DND-41 (cell line): Measurements from ENCODE around the gene CHMP5.

Experiments
- ATAC-seq: fragments of 200-7000 bp; cut with Tn5 transposase; 3 replicates; pipeline ENCODE4 v1.9.1; 2021; ENCODE audit warnings: low read depth; ENCODE audit not compliant: insufficient read depth
- DNase-seq: peaks from one replicate; pipeline ENCODE4 v3.0.0-alpha.2; 2020
- H2AFZ ChIP-seq: 2 replicates; pipeline ENCODE4 v1.6.0; 2012; ENCODE audit warnings: low read depth, low read length
- H3K27ac ChIP-seq: 2 replicates; pipeline ENCODE4 v1.5.1; 2012; ENCODE audit warnings: low read length, inconsistent platforms
- H3K27me3 ChIP-seq: fragments of 200-600 bp; sonication (generic); 2 replicates; pipeline ENCODE4 v1.6.0; 2012; ENCODE audit warnings: low read length, mild to moderate bottlenecking, inconsistent platforms; ENCODE audit not compliant: insufficient read depth, poor library complexity
- H3K36me3 ChIP-seq: 2 replicates; pipeline ENCODE4 v1.5.1; 2012; ENCODE audit warnings: low read length, inconsistent platforms; ENCODE audit not compliant: insufficient read depth
- H3K4me1 ChIP-seq: 2 replicates; pipeline ENCODE4 v1.5.1; 2012; ENCODE audit warnings: mild to moderate bottlenecking, low read length; ENCODE audit not compliant: insufficient read depth
- H3K4me2 ChIP-seq: 2 replicates; pipeline ENCODE4 v1.6.0; 2012; ENCODE audit warnings: mild to moderate bottlenecking, moderate library complexity, low read length, inconsistent platforms; ENCODE audit not compliant: insufficient read depth
- H3K4me3 ChIP-seq, 2 experiments: fragments of 200-600 bp in 1 of 2; shearing (Covaris generic) in 1 of 2; 2 replicates each; pipeline ENCODE4 v1.5.1; 2012 to 2016; ENCODE audit warnings: inconsistent platforms in 2 of 2, low read length in 2 of 2, mild to moderate bottlenecking in 2 of 2, low read depth in 1 of 2, moderate library complexity in 1 of 2
- H3K79me2 ChIP-seq: 2 replicates; pipeline ENCODE4 v1.6.0; 2012; ENCODE audit warnings: low read length, inconsistent platforms; ENCODE audit not compliant: insufficient read depth
- H3K9ac ChIP-seq: 2 replicates; pipeline ENCODE4 v1.6.0; 2012; ENCODE audit warnings: low read depth, mild to moderate bottlenecking, inconsistent platforms, low read length, moderate library complexity
- H3K9me3 ChIP-seq: 2 replicates; pipeline ENCODE4 v1.5.1; 2012; ENCODE audit warnings: low read length, moderate library complexity, mild to moderate bottlenecking, inconsistent platforms; ENCODE audit not compliant: insufficient read depth, severe bottlenecking
- H4K20me1 ChIP-seq: 2 replicates; pipeline ENCODE4 v1.6.0; 2012; ENCODE audit warnings: low read length; ENCODE audit not compliant: insufficient read depth
- CTCF ChIP-seq: IDR thresholded peaks from 2 replicates; pipeline ENCODE4 v1.5.1; 2012; ENCODE audit warnings: borderline replicate concordance, low read length, moderate library complexity, mild to moderate bottlenecking; ENCODE audit not compliant: poor library complexity, severe bottlenecking; ENCODE audit errors: extremely low read depth
- EZH2 ChIP-seq: IDR thresholded peaks from 3 replicates; pipeline ENCODE4 v1.6.1; 2012; ENCODE audit warnings: borderline replicate concordance, low read depth, mild to moderate bottlenecking, moderate library complexity, low read length, inconsistent platforms; ENCODE audit not compliant: severe bottlenecking

CHMP5 gene

GRCh38 chr9:33222031-33222430, 42.8 kb upstream of the CHMP5 start:
- TF ChIP-seq CTCF (no peak), EZH2 (no peak)
- ATAC-seq = peak; percentile 34; the same call in 1 of the 3 replicates
- Histone ChIP-seq H3K9ac (no peak overlapping the region), H3K9me3 (no peaks in the 10 kb centered on the region), H4K20me1 (no peaks in the 10 kb centered on the region), H3K4me2 (no peak overlapping the region), H3K4me1 (0 out of 2 replicates have a peak, but pooled peaks cover 3% of the 10 kb centered on the region), H3K79me2 (no peaks in the 10 kb centered on the region), H3K36me3 (no peaks in the 10 kb centered on the region), H3K27me3 (peaks cover 4% of the 10 kb centered on the region), H3K4me3 (no peak overlapping the region), H3K27ac (no peak overlapping the region), H2AFZ (no peak overlapping the region)
- peak; percentile 10 for DNase-seq

GRCh38 chr9:33223696-33224095, 41.2 kb upstream of the CHMP5 start:
- no peaks in the 10 kb centered on the region for H3K36me3 ChIP-seq
- no peak for ATAC-seq
- no peaks in the 10 kb centered on the region for H3K79me2 ChIP-seq
- no peak overlapping the region for H3K4me2 ChIP-seq
- TF ChIP-seq CTCF (no peak), EZH2 (no peak)
- H3K27ac ChIP-seq = no peak overlapping the region
- 0 out of 2 replicates have a peak, but pooled peaks cover 3% of the 10 kb centered on the region for H3K4me1 ChIP-seq
- H3K27me3 ChIP-seq = no peaks in the 10 kb centered on the region
- no peak for DNase-seq
- no peak overlapping the region for H3K4me3 ChIP-seq
- no peak overlapping the region for H2AFZ ChIP-seq
- no peaks in the 10 kb centered on the region for H3K9me3 ChIP-seq
- H3K9ac ChIP-seq = no peak overlapping the region
- H4K20me1 ChIP-seq = no peaks in the 10 kb centered on the region

GRCh38 chr9:33225319-33226147, 39.3 kb upstream of the CHMP5 start:
- Histone ChIP-seq H3K9me3 (no peaks in the 10 kb centered on the region), H2AFZ (peak overlapping the region; percentile 41; the same call in 1 of the 2 replicates), H3K36me3 (no peaks in the 10 kb centered on the region), H4K20me1 (no peaks in the 10 kb centered on the region), H3K4me1 (0 out of 2 replicates have a peak, but pooled peaks cover 3% of the 10 kb centered on the region), H3K79me2 (no peaks in the 10 kb centered on the region), H3K27ac (no peak overlapping the region), H3K27me3 (no peaks in the 10 kb centered on the region), H3K4me2 (no peak overlapping the region), H3K9ac (no peak overlapping the region), H3K4me3 (no peak overlapping the region)
- TF ChIP-seq CTCF (peak; percentile 77), EZH2 (no peak)
- DNase-seq = peak; percentile 66
- ATAC-seq = peak; percentile 66
